SU-DHL-6 (cell line): ENCODE measurements around the gene RPS6KA2.

ENCODE experiments used
- H2AFZ ChIP-seq: fragments of 200-600 bp; sonication (generic); 2 replicates; pipeline ENCODE4 v1.6.1; 2014; ENCODE audit warnings: low read depth, mild to moderate bottlenecking, moderate library complexity, mixed read lengths, antibody characterized with exemption, low read length; ENCODE audit not compliant: severe bottlenecking
- H3F3A ChIP-seq: fragments of 200-600 bp; shearing (Covaris generic); 2 replicates; pipeline ENCODE4 v1.6.0; 2016; ENCODE audit warnings: antibody characterized with exemption, mild to moderate bottlenecking; ENCODE audit not compliant: insufficient read depth
- H3K27ac ChIP-seq: fragments of 200-600 bp; sonication (generic); 2 replicates; pipeline ENCODE4 v1.5.1; 2016; ENCODE audit warnings: low read depth, mild to moderate bottlenecking, low read length, moderate library complexity, mixed read lengths
- H3K27me3 ChIP-seq: fragments of 200-600 bp; sonication (generic), shearing (Covaris generic); 2 replicates; pipeline ENCODE4 v1.6.0; 2014; ENCODE audit warnings: mild to moderate bottlenecking, low read length
- H3K36me3 ChIP-seq: fragments of 200-600 bp; sonication (generic); 2 replicates; pipeline ENCODE4 v1.6.1; 2014; ENCODE audit warnings: mild to moderate bottlenecking, low read length, mixed read lengths
- H3K4me2 ChIP-seq: fragments of 300-600, 200-600 bp; shearing (Covaris generic), sonication (generic); 2 replicates; pipeline ENCODE4 v1.6.0; 2014; ENCODE audit warnings: low read length, low read depth, mild to moderate bottlenecking; ENCODE audit not compliant: poor library complexity, severe bottlenecking
- H3K4me3 ChIP-seq: fragments of 200-600 bp; sonication (generic); 2 replicates; pipeline ENCODE4 v1.5.1; 2014; ENCODE audit warnings: antibody characterized with exemption, low read length, mild to moderate bottlenecking, mixed read lengths; ENCODE audit not compliant: insufficient read depth, poor library complexity, severe bottlenecking
- H3K79me2 ChIP-seq: fragments of 200-600 bp; sonication (generic); 2 replicates; pipeline ENCODE4 v1.6.1; 2014; ENCODE audit warnings: mild to moderate bottlenecking, low read length, moderate library complexity; ENCODE audit not compliant: insufficient read depth
- H3K9ac ChIP-seq: fragments of 200-600 bp; sonication (generic); 2 replicates; pipeline ENCODE4 v1.7.0; 2014; ENCODE audit warnings: mild to moderate bottlenecking, low read length
- H3K9me2 ChIP-seq: fragments of 200-600 bp; sonication (generic); replicated peaks from 2 replicates; pipeline ENCODE4 v1.6.1; 2014; ENCODE audit warnings: low read length; ENCODE audit not compliant: insufficient read depth
- H3K9me3 ChIP-seq: fragments of 200-600 bp; sonication (generic); 2 replicates; pipeline ENCODE4 v1.6.1; 2014; ENCODE audit warnings: low read length, mixed read lengths; ENCODE audit not compliant: insufficient read depth
- H4K20me1 ChIP-seq: fragments of 200-600 bp; sonication (generic); 2 replicates; pipeline ENCODE4 v1.6.1; 2014; ENCODE audit warnings: low read depth, mild to moderate bottlenecking, antibody characterized with exemption, low read length, moderate library complexity, mixed read lengths
- CTCF ChIP-seq: fragments of 200-600 bp; sonication (generic); IDR thresholded peaks from one replicate; pipeline ENCODE4 v1.5.1; 2017; ENCODE audit warnings: antibody characterized with exemption, mild to moderate bottlenecking, low read length, moderate library complexity; ENCODE audit not compliant: insufficient read depth, poor library complexity, severe bottlenecking
- EZH2phosphoT487 ChIP-seq: fragments of 200-600 bp; sonication (generic), shearing (Covaris generic); conservative IDR thresholded peaks from 2 replicates; pipeline ENCODE4 v1.6.1; 2018; ENCODE audit warnings: mild to moderate bottlenecking, antibody characterized with exemption, low read length, moderate library complexity, mixed read lengths

The RPS6KA2 gene

DNA sequence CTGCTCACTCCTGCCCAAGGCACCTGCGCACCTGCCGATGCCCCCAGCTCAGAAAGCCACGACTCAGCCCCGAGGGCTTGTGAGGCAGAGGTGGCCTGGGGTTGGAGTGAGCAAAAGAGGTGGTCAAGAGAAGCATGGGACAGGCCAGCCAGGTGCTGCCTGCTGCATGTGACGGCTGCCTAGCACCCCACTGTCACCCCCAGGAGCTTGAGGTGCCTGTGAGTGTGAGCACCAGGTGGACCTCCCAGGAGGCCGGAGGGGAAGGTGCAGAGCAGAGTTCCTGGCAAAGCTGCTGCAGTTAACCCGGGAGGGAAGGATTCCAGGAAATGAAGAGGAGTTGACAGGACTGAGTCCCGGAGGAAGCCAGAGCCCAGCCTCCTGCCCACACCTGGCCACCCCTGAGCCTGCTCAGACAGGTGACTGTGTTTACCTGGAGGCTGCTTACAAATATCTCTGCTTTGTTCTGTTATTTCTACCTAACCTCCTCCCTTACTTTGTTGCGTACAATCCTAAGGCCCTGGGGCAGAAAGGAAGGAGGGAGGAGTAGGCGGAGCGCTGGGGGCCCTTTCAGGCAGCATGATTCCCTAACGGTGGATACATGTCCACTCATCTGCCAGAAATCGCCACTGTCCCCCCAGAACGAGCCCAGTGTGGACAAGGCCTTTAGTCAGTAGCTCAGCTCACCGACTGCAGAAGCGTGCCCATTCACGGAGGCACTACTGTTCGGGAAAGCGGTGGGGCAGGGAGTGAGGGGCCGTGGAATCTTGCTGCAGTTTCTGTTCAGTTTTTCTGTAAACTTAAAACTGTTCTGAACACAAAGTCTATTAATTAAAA lies 156.8 kb downstream of the RPS6KA2 start:
- Histone ChIP-seq H3K79me2 (no peaks in the 10 kb centered on the region), H3K27me3 (no peaks in the 10 kb centered on the region), H3K27ac (no peak overlapping the region), H3K9me3 (no peaks in the 10 kb centered on the region), H3F3A (no peaks in the 10 kb centered on the region), H3K4me3 (no peak overlapping the region), H3K36me3 (no peaks in the 10 kb centered on the region), H4K20me1 (no peaks in the 10 kb centered on the region), H3K4me2 (no peak overlapping the region), H3K9me2 (no peaks in the 10 kb centered on the region), H2AFZ (no peak overlapping the region), H3K9ac (no peak overlapping the region)
- TF ChIP-seq CTCF (no peak), EZH2phosphoT487 (no peak)

- Histone ChIP-seq H3K36me3 (no peaks in the 10 kb centered on the region), H3K9me3 (no peaks in the 10 kb centered on the region), H3K4me2 (no peak overlapping the region), H3K9ac (no peak overlapping the region), H2AFZ (no peak overlapping the region), H3K9me2 (no peaks in the 10 kb centered on the region), H3F3A (no peaks in the 10 kb centered on the region), H3K27me3 (no peaks in the 10 kb centered on the region), H4K20me1 (no peaks in the 10 kb centered on the region), H3K79me2 (no peaks in the 10 kb centered on the region), H3K27ac (no peak overlapping the region), H3K4me3 (no peak overlapping the region)
- no peak for TF ChIP-seq CTCF
- no peak for TF ChIP-seq EZH2phosphoT487
These were observed 157.6 kb downstream of the RPS6KA2 start for GRCh38 chr6:166469426-166469961.

- no peaks in the 10 kb centered on the region for H3K9me3 ChIP-seq
- no peaks in the 10 kb centered on the region for H4K20me1 ChIP-seq
- H3K9ac ChIP-seq: no peak overlapping the region
- no peaks in the 10 kb centered on the region for H3K36me3 ChIP-seq
- H2AFZ ChIP-seq: no peak overlapping the region
- no peaks in the 10 kb centered on the region for H3F3A ChIP-seq
- no peak overlapping the region for H3K4me3 ChIP-seq
- no peak overlapping the region for H3K27ac ChIP-seq
- no peaks in the 10 kb centered on the region for H3K27me3 ChIP-seq
- no peaks in the 10 kb centered on the region for H3K9me2 ChIP-seq
- H3K4me2 ChIP-seq: no peak overlapping the region
- H3K79me2 ChIP-seq: no peaks in the 10 kb centered on the region
- TF ChIP-seq CTCF: no peak
- no peak for TF ChIP-seq EZH2phosphoT487
These were observed 159.5 kb downstream of the RPS6KA2 start for GRCh38 chr6:166467436-166468000.
